ENCODE results near the gene ANTXR2. TPM values are rescaled to one million over a fixed set of nuclear protein-coding genes. Genes with fewer than 3 reads are reported as not detected.

ANTXR2 gene
- total and polyA plus RNA-seq, 4 donors = 35.3 to 74.6 (median 41.2) TPM

DNA sequence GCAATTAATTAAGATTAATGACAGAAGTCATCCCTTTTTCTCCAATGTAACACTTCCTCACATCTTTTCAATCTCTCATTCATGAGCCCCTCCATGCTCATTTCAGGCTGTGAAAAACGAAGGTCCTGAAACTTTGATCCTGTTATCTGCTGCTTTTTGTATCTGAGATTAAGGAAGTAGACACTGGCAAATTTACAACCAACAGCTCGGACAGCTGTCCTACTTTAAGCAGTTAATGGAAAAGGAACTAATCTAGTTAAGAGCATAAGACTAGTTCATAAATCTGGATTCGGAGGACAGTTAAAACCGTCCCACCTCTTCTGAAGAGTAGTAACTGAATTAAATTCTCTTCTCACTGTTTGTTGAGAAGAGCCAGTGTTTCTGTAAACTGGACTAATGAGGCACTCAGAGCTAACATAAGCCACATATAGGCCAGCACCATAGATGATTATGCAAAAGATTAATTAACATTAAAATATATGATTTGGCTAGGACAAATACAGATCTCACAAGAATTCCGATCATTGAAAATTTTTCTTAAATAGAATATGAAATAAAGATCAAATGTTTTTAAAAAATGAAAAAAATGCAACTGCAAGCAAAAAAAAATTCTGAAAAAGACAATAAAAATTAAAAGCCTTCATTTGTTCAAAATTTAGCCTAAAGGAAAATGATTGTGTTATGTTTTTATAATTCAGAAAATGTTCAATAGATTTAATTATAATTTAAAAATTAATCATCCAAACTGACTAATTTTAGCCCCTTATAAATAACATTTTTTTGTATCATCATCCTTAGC, 114.4 kb downstream of the ANTXR2 start:
- peaks cover 2% of the 10 kb centered on the region for H3K27me3 ChIP-seq (ENCODE audit: control insufficient read depth, insufficient read depth, low read length)
- no peak overlapping the region for H3K27ac ChIP-seq (ENCODE audit: low read depth, low read length)
- no peaks in the 10 kb centered on the region for H3K36me3 ChIP-seq (ENCODE audit: control insufficient read depth, insufficient read depth, low read length)
- H3K9me3 ChIP-seq (ENCODE audit: control insufficient read depth, insufficient read depth, low read length) = no peaks in the 10 kb centered on the region
- no peaks in the 10 kb centered on the region for H3K4me1 ChIP-seq (ENCODE audit: control insufficient read depth, insufficient read depth, low read length)
- no peak overlapping the region for H3K4me3 ChIP-seq (ENCODE audit: low read depth, low read length)
- WGBS (ENCODE audit: insufficient coverage) = no CpG with 5 or more reads among the region's 5 CpGs
- no peak for DNase-seq (ENCODE audit: low read depth in 4 of 6, low spot score in 6 of 6)

DNA sequence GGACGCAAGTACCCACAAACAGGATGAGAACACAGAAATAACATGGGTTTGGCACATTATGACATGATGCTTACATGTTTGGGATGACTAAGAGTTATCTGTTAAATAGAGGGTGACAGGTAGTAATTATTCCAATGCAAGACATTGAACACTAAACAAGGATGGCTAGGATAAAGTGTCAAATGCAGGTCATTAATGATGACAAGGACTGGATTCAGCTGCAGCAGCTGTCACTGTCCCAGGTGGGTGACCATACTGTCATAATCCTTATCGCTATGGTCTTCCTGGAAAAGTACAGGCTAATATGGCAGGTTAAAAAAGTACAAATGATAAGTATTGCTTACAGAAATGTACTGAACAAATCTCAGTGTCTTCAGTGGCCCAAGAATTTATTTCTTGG, 123.9 kb downstream of the ANTXR2 start:
- Histone ChIP-seq H3K4me3 (ENCODE audit: low read depth, low read length) (no peak overlapping the region), H3K9me3 (ENCODE audit: control insufficient read depth, insufficient read depth, low read length) (peaks cover 2% of the 10 kb centered on the region), H3K36me3 (ENCODE audit: control insufficient read depth, insufficient read depth, low read length) (no peaks in the 10 kb centered on the region), H3K4me1 (ENCODE audit: control insufficient read depth, insufficient read depth, low read length) (no peaks in the 10 kb centered on the region), H3K27me3 (ENCODE audit: control insufficient read depth, insufficient read depth, low read length) (no peaks in the 10 kb centered on the region), H3K27ac (ENCODE audit: low read depth, low read length) (no peak overlapping the region)
- DNase-seq (ENCODE audit: low read depth in 4 of 6, low spot score in 6 of 6) = no peak
- WGBS (ENCODE audit: insufficient coverage) = 100% methylated on average over 1 of the region's 2 CpGs

DNA sequence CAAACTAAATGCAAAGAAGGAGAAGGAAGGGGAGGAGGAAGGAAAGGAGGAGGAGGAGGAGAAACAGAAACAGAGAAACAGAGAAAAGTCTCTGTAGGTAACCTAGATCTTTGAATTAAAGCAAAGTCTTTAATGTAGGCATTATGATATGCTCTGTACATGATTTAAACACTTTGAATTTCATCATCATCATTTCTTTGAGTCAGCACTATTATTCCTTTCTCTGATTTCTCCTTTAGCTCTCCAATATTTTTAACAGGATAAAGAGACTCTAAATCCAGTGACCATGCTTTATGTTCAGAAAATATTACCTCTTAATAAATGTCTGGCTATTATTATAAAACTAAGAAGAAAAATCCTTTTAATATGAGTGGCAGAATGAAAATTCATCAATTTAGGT, 124.3 kb downstream of the ANTXR2 start:
- DNase-seq (ENCODE audit: low read depth in 4 of 6, low spot score in 6 of 6) = no peak
- no peaks in the 10 kb centered on the region for H3K4me1 ChIP-seq (ENCODE audit: control insufficient read depth, insufficient read depth, low read length)
- H3K4me3 ChIP-seq (ENCODE audit: low read depth, low read length) = no peak overlapping the region
- no peaks in the 10 kb centered on the region for H3K36me3 ChIP-seq (ENCODE audit: control insufficient read depth, insufficient read depth, low read length)
- H3K27ac ChIP-seq (ENCODE audit: low read depth, low read length) = no peak overlapping the region
- H3K9me3 ChIP-seq (ENCODE audit: control insufficient read depth, insufficient read depth, low read length) = peaks cover 2% of the 10 kb centered on the region
- H3K27me3 ChIP-seq (ENCODE audit: control insufficient read depth, insufficient read depth, low read length) = no peaks in the 10 kb centered on the region

DNA sequence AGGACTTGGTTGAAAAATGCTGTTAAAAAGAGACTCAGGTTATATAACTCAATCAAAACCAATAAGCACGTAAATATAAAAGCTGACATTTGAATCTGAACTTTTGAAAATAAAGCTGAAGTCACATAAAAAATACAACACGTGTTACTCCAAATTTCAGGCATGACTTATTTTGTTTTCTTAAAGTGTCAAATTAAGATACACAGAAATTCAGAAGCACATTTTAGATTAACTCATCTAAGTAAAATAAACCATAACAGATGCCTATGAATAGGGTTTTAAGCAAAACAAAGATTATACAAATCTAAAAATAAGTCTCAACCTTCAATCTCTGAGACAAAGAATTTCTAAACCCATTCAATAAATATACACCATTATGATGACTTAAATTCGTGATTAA, 124.8 kb downstream of the ANTXR2 start:
- Histone ChIP-seq H3K9me3 (ENCODE audit: control insufficient read depth, insufficient read depth, low read length) (peaks cover 2% of the 10 kb centered on the region), H3K27ac (ENCODE audit: low read depth, low read length) (no peak overlapping the region), H3K27me3 (ENCODE audit: control insufficient read depth, insufficient read depth, low read length) (no peaks in the 10 kb centered on the region), H3K36me3 (ENCODE audit: control insufficient read depth, insufficient read depth, low read length) (no peaks in the 10 kb centered on the region), H3K4me3 (ENCODE audit: low read depth, low read length) (no peak overlapping the region), H3K4me1 (ENCODE audit: control insufficient read depth, insufficient read depth, low read length) (no peaks in the 10 kb centered on the region)
- peak in 1 of 6 donors; percentile 8 for DNase-seq (ENCODE audit: low read depth in 4 of 6, low spot score in 6 of 6)
- WGBS (ENCODE audit: insufficient coverage) = no CpG with 5 or more reads among the region's 3 CpGs

DNA sequence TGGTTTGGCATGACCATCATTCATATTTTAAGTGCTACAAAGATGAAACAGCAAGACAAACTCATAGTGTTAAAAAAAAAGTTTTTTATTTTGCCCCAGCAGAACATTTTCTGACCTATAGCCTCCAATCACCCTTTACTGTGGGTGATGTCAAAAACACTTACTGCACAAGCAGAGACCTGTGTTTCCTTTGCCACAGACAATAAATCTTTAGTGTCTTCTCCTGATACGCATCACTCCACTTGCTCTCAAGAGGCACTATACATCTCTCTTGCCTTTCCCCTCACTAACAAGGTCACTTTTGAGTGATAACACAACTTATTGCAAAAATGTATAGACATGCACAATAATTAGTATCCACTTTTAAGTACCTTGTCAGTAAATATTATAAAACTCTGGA, 125.6 kb downstream of the ANTXR2 start:
- 100% methylated on average over 1 of the region's 1 CpG for WGBS (ENCODE audit: insufficient coverage)
- no peaks in the 10 kb centered on the region for H3K27me3 ChIP-seq (ENCODE audit: control insufficient read depth, insufficient read depth, low read length)
- no peak for DNase-seq (ENCODE audit: low read depth in 4 of 6, low spot score in 6 of 6)
- no peak overlapping the region for H3K27ac ChIP-seq (ENCODE audit: low read depth, low read length)
- peaks cover 2% of the 10 kb centered on the region for H3K9me3 ChIP-seq (ENCODE audit: control insufficient read depth, insufficient read depth, low read length)
- no peaks in the 10 kb centered on the region for H3K4me1 ChIP-seq (ENCODE audit: control insufficient read depth, insufficient read depth, low read length)
- no peaks in the 10 kb centered on the region for H3K36me3 ChIP-seq (ENCODE audit: control insufficient read depth, insufficient read depth, low read length)
- H3K4me3 ChIP-seq (ENCODE audit: low read depth, low read length) = no peak overlapping the region

DNA sequence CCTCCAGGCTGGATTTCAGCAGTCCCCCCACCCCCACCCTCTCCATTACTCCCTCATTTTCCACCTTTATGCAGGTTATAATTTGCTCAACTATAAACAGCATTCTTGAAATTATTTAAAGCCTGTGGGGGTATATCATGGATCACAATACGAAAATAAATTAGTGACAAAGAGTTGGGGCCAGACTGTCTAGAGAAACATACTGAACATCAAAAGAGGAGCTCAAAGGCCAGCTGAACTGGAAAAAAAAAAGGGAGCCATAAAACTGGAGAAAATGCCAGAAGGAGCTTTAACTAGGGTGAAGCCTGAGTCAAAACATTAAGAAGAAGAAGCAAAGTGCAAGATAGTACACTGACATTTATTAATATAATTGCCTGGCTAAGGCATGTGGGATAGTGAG, 137.8 kb downstream of the ANTXR2 start:
- no peak overlapping the region for H3K27ac ChIP-seq (ENCODE audit: low read depth, low read length)
- no peak overlapping the region for H3K4me3 ChIP-seq (ENCODE audit: low read depth, low read length)
- peak in 1 of 6 donors; percentile 15 for DNase-seq (ENCODE audit: low read depth in 4 of 6, low spot score in 6 of 6)
- no peaks in the 10 kb centered on the region for H3K9me3 ChIP-seq (ENCODE audit: control insufficient read depth, insufficient read depth, low read length)
- no peaks in the 10 kb centered on the region for H3K27me3 ChIP-seq (ENCODE audit: control insufficient read depth, insufficient read depth, low read length)
- no peaks in the 10 kb centered on the region for H3K4me1 ChIP-seq (ENCODE audit: control insufficient read depth, insufficient read depth, low read length)
- no peaks in the 10 kb centered on the region for H3K36me3 ChIP-seq (ENCODE audit: control insufficient read depth, insufficient read depth, low read length)
- WGBS (ENCODE audit: insufficient coverage) = no CpG with 5 or more reads among the region's 1 CpG

DNA sequence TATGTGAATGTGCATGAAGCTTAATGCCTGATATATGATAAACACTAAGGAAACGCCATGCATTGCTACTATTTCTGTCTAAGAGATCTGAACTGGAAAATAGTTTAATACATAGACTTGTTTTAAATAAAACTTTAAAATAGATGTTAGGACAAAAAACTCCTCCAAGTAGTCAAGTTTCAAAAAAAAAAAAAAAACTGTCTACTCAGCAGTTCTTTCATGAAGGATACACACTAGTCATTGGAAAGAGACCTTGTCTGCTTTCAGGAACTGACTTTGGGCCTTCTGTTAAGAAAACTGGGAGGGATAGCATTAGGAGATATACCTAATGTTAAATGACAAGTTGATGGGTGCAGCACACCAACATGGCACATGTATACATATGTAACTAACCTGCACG, 138.4 kb downstream of the ANTXR2 start:
- H3K36me3 ChIP-seq (ENCODE audit: control insufficient read depth, insufficient read depth, low read length) = no peaks in the 10 kb centered on the region
- DNase-seq (ENCODE audit: low read depth in 4 of 6, low spot score in 6 of 6) = no peak

DNA sequence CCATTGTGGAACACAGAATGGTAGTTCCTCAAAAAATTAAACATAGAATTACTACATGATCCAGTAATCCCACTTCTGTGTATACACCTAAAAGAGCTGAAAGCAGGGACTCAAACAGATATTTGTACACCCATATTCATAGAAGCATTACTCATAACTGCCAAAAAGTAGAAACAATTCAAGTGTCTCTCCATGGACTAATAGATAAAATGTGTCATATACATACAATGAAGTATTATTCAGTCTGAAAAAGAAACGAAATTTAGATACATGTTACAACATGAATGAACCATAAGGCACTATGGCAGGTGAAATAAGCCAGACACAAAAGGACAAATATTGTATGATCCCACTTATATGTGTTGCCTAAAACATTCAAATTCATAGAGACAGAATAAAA, 145.1 kb downstream of the ANTXR2 start:
- Histone ChIP-seq H3K4me3 (ENCODE audit: low read depth, low read length) (no peak overlapping the region), H3K4me1 (ENCODE audit: control insufficient read depth, insufficient read depth, low read length) (no peaks in the 10 kb centered on the region), H3K27me3 (ENCODE audit: control insufficient read depth, insufficient read depth, low read length) (no peaks in the 10 kb centered on the region), H3K9me3 (ENCODE audit: control insufficient read depth, insufficient read depth, low read length) (no peaks in the 10 kb centered on the region), H3K36me3 (ENCODE audit: control insufficient read depth, insufficient read depth, low read length) (no peaks in the 10 kb centered on the region), H3K27ac (ENCODE audit: low read depth, low read length) (no peak overlapping the region)
- WGBS (ENCODE audit: insufficient coverage) = no CpG with 5 or more reads among the region's 1 CpG
- no peak for DNase-seq (ENCODE audit: low read depth in 4 of 6, low spot score in 6 of 6)

More for the DNA sequence above, 138.4 kb downstream of the ANTXR2 start:
- WGBS (ENCODE audit: insufficient coverage) = no CpG with 5 or more reads among the region's 2 CpGs
- Histone ChIP-seq H3K4me3 (ENCODE audit: low read depth, low read length) (no peak overlapping the region), H3K27ac (ENCODE audit: low read depth, low read length) (no peak overlapping the region), H3K4me1 (ENCODE audit: control insufficient read depth, insufficient read depth, low read length) (no peaks in the 10 kb centered on the region), H3K27me3 (ENCODE audit: control insufficient read depth, insufficient read depth, low read length) (no peaks in the 10 kb centered on the region), H3K9me3 (ENCODE audit: control insufficient read depth, insufficient read depth, low read length) (no peaks in the 10 kb centered on the region)

DNA sequence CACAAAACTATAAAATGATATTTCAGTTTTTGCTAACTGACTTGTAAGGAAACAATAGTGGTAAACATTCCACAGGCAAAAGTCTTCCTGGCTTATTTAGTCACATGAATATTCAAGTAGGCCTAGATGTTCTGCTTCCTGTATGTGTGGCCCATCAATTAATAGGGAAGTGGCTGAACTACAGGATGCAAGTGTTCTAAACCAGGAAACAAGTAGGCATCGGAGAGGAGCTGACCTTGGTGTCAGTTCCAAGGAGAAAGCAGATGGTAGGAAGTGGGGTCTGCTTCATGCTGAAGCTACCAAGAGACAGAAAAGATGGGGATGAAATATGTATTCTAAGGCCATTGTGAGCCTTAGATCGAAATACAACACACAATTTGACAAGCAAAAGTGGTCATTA, 149.7 kb downstream of the ANTXR2 start:
- H3K9me3 ChIP-seq (ENCODE audit: control insufficient read depth, insufficient read depth, low read length) = peaks cover 2% of the 10 kb centered on the region
- DNase-seq (ENCODE audit: low read depth in 4 of 6, low spot score in 6 of 6) = no peak
- 45% methylated on average over 1 of the region's 2 CpGs for WGBS (ENCODE audit: insufficient coverage)
- no peaks in the 10 kb centered on the region for H3K27me3 ChIP-seq (ENCODE audit: control insufficient read depth, insufficient read depth, low read length)
- H3K27ac ChIP-seq (ENCODE audit: low read depth, low read length) = no peak overlapping the region
- H3K4me1 ChIP-seq (ENCODE audit: control insufficient read depth, insufficient read depth, low read length) = no peaks in the 10 kb centered on the region
- H3K36me3 ChIP-seq (ENCODE audit: control insufficient read depth, insufficient read depth, low read length) = no peaks in the 10 kb centered on the region
- no peak overlapping the region for H3K4me3 ChIP-seq (ENCODE audit: low read depth, low read length)

DNA sequence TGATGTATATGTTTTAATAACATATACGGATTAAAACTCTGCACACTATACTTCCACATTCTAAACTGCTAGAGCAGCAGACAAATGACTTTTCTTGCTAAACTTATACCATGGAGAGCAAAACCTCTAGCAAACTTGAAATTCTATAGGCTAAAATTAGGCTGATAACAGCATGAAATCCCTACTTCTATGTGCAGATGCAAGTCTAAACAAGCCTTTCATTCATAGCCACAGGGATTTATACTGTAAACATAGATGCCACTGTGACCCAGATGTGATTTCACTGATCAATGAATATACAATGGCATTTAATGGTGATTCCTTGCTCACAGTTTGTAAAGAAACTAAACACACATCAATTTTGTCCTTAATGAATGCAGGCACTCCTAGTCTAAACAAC, 151.0 kb downstream of the ANTXR2 start:
- H3K4me3 ChIP-seq (ENCODE audit: low read depth, low read length) = no peak overlapping the region
- no CpG with 5 or more reads among the region's 1 CpG for WGBS (ENCODE audit: insufficient coverage)
- H3K4me1 ChIP-seq (ENCODE audit: control insufficient read depth, insufficient read depth, low read length) = no peaks in the 10 kb centered on the region
- H3K36me3 ChIP-seq (ENCODE audit: control insufficient read depth, insufficient read depth, low read length) = no peaks in the 10 kb centered on the region
- peak in 1 of 6 donors; percentile 11 for DNase-seq (ENCODE audit: low read depth in 4 of 6, low spot score in 6 of 6)
- H3K27me3 ChIP-seq (ENCODE audit: control insufficient read depth, insufficient read depth, low read length) = no peaks in the 10 kb centered on the region
- H3K9me3 ChIP-seq (ENCODE audit: control insufficient read depth, insufficient read depth, low read length) = peaks cover 2% of the 10 kb centered on the region
- no peak overlapping the region for H3K27ac ChIP-seq (ENCODE audit: low read depth, low read length)

All from spinal cord (tissue), 10 donors.